Liver (tissue), 9 donors: ENCODE data around the gene CDK16. TPM values are rescaled to one million over a fixed set of nuclear protein-coding genes. Genes with fewer than 3 reads are reported as not detected.

Experiments
- DNase-seq: peaks from one replicate; pipeline ENCODE4 v3.0.0-alpha.2; 2017; ENCODE audit warnings: low spot score
- H3K27ac ChIP-seq, 2 donors: one replicate each; pipeline ENCODE4 v1.7.0; 2013; ENCODE audit warnings: inconsistent platforms in 2 of 2, low read length in 2 of 2, control low read depth in 1 of 2, low read depth in 1 of 2, mild to moderate bottlenecking in 1 of 2
- H3K27me3 ChIP-seq, 4 donors: one replicate each; pipeline versions ENCODE4 v1.6.1 to v1.7.0; 2013; ENCODE audit warnings: low read length in 3 of 4, inconsistent platforms in 1 of 4, mild to moderate bottlenecking in 1 of 4, moderate library complexity in 1 of 4; ENCODE audit not compliant: control insufficient read depth in 4 of 4, insufficient read depth in 4 of 4
- H3K36me3 ChIP-seq, 4 donors: one replicate each; pipeline versions ENCODE4 v1.6.1 to v1.7.0; 2013; ENCODE audit warnings: low read length in 3 of 4, mild to moderate bottlenecking in 3 of 4, low read depth in 1 of 4, moderate library complexity in 1 of 4; ENCODE audit not compliant: control insufficient read depth in 4 of 4, insufficient read depth in 3 of 4
- H3K4me1 ChIP-seq, 4 donors: one replicate each; pipeline versions ENCODE4 v1.6.1 to v1.7.0; 2013; ENCODE audit warnings: low read length in 3 of 4, mild to moderate bottlenecking in 3 of 4, moderate library complexity in 1 of 4; ENCODE audit not compliant: control insufficient read depth in 4 of 4, insufficient read depth in 4 of 4
- H3K4me3 ChIP-seq, 3 donors: one replicate each; pipeline versions ENCODE4 v1.6.1 to v1.7.0; 2013; ENCODE audit warnings: low read length in 3 of 3, control low read depth in 1 of 3, low read depth in 1 of 3, mild to moderate bottlenecking in 1 of 3
- H3K9ac ChIP-seq, 2 donors: one replicate each; pipeline ENCODE4 v1.7.0; 2013; ENCODE audit warnings: low read length in 2 of 2, mild to moderate bottlenecking in 2 of 2, moderate library complexity in 2 of 2, control low read depth in 1 of 2, low read depth in 1 of 2
- H3K9me3 ChIP-seq, 4 donors: one replicate each; pipeline versions ENCODE4 v1.6.1 to v1.7.0; 2013; ENCODE audit warnings: low read length in 3 of 4; ENCODE audit not compliant: control insufficient read depth in 4 of 4
- EGR1 ChIP-seq, 2 donors: IDR thresholded peaks; 2 replicates each; pipeline ENCODE4 v1.6.1; 2016 to 2018; ENCODE audit warnings: antibody characterized with exemption in 2 of 2, low read depth in 2 of 2
- FOXA1 ChIP-seq: IDR thresholded peaks from 2 replicates; pipeline ENCODE4 v1.6.1; 2016; ENCODE audit warnings: antibody characterized with exemption
- FOXA2 ChIP-seq: IDR thresholded peaks from 2 replicates; pipeline ENCODE4 v1.6.1; 2016; ENCODE audit warnings: antibody characterized with exemption
- GABPA ChIP-seq, 2 donors: IDR thresholded peaks in 1 of 2; conservative IDR thresholded peaks in 1 of 2; 2 replicates each; pipeline ENCODE4 v1.6.1; 2016; ENCODE audit warnings: antibody characterized with exemption in 2 of 2, mild to moderate bottlenecking in 1 of 2, moderate library complexity in 1 of 2
- HNF4A ChIP-seq, 2 donors: conservative IDR thresholded peaks; 2 replicates each; pipeline ENCODE4 v1.6.1; 2016; ENCODE audit warnings: antibody characterized with exemption in 2 of 2, mild to moderate bottlenecking in 2 of 2
- HNF4G ChIP-seq: IDR thresholded peaks from 2 replicates; pipeline ENCODE4 v1.6.1; 2016; ENCODE audit warnings: antibody characterized with exemption
- JUND ChIP-seq, 2 donors: IDR thresholded peaks; 2 replicates each; pipeline ENCODE4 v1.6.1; 2016; ENCODE audit warnings: antibody characterized with exemption in 2 of 2
- MAX ChIP-seq: IDR thresholded peaks from 2 replicates; pipeline ENCODE4 v1.6.1; 2016; ENCODE audit warnings: antibody characterized with exemption
- NR2F2 ChIP-seq: IDR thresholded peaks from 2 replicates; pipeline ENCODE4 v1.6.1; 2016; ENCODE audit warnings: antibody characterized with exemption
- RAD21 ChIP-seq, 2 donors: IDR thresholded peaks; 2 replicates each; pipeline ENCODE4 v1.6.1; 2016; ENCODE audit warnings: antibody characterized with exemption in 2 of 2, mild to moderate bottlenecking in 2 of 2
- SP1 ChIP-seq: IDR thresholded peaks from 2 replicates; pipeline ENCODE4 v1.6.1; 2018; ENCODE audit warnings: antibody characterized with exemption, mild to moderate bottlenecking
- TAF1 ChIP-seq: conservative IDR thresholded peaks from 2 replicates; pipeline ENCODE4 v1.6.1; 2016; ENCODE audit warnings: antibody characterized with exemption, mild to moderate bottlenecking
- YY1 ChIP-seq: IDR thresholded peaks from 2 replicates; pipeline ENCODE4 v1.6.1; 2016; ENCODE audit warnings: antibody characterized with exemption, mild to moderate bottlenecking
- ZBTB33 ChIP-seq: IDR thresholded peaks from 2 replicates; pipeline ENCODE4 v1.6.1; 2016; ENCODE audit warnings: antibody characterized with exemption
- WGBS: extraction: QIAGEN DNeasy Blood & Tissue Kit; methylation state at CpG from one replicate; pipeline ENCODE4 v1.1.7; 2013; 5-methylcytosine and 5-hydroxymethylcytosine counted together
- polyA plus RNA-seq, 2 donors: library from polyadenylated mRNA; stranded (reverse) in 1 of 2; unstranded in 1 of 2; fragments of 200-250 nt in 1 of 2; fragments of >200 nt in 1 of 2; fragmentation: Nextera tagmentation in 1 of 2; extraction: Ambion mirVana in 1 of 2; gene quantifications; one replicate each; pipeline versions ENCODE4 v1.2.1 to v1.2.3, GENCODE V29; 2013 to 2015
- total RNA-seq, 2 donors: library from RNA; depleted of rRNA; stranded (reverse); fragments of >200 nt; gene quantifications; one replicate each; pipeline ENCODE4 v1.2.3, GENCODE V29; 2014
- TF ChIP-seq, protein P1 (sequence below): IDR thresholded peaks from 2 replicates; pipeline ENCODE4 v1.6.1; 2016; ENCODE audit warnings: antibody characterized with exemption, mild to moderate bottlenecking
- TF ChIP-seq, protein P2 (sequence below): IDR thresholded peaks from 2 replicates; pipeline ENCODE4 v1.6.1; 2016; ENCODE audit warnings: antibody characterized with exemption
- TF ChIP-seq, protein P3 (sequence below): fragments of 150-350 bp; IDR thresholded peaks from 2 replicates; pipeline ENCODE4 v1.5.1; 2017; ENCODE audit warnings: improper control_type of control experiment, low read depth, low read length; ENCODE audit not compliant: missing input control
- donor health status: healthy.
- donor health status: healthy.
- donor health status: healthy.
- donor health status: healthy.
- donor health status: healthy.

CDK16 gene
- total and polyA plus RNA-seq, 4 donors, result 10.8 to 31.1 (median 19.9) TPM

- Histone ChIP-seq H3K27me3 (no peaks in the 10 kb centered on the region), H3K36me3 (peaks cover 7 to 59% (median 16%) of the 10 kb centered on the region in 4 donors), H3K4me1 (no peaks in the 10 kb centered on the region), H3K9me3 (no peaks in the 10 kb centered on the region), H3K9ac (no peak overlapping the region), H3K27ac (no peak overlapping the region), H3K4me3 (no peak overlapping the region)
- WGBS, result 96% methylated on average over 5 of the region's 5 CpGs
- no peak for TF ChIP-seq YY1
- TF ChIP-seq TAF1, result no peak
- no peak for TF ChIP-seq HNF4G
- TF ChIP-seq, protein P1, sequence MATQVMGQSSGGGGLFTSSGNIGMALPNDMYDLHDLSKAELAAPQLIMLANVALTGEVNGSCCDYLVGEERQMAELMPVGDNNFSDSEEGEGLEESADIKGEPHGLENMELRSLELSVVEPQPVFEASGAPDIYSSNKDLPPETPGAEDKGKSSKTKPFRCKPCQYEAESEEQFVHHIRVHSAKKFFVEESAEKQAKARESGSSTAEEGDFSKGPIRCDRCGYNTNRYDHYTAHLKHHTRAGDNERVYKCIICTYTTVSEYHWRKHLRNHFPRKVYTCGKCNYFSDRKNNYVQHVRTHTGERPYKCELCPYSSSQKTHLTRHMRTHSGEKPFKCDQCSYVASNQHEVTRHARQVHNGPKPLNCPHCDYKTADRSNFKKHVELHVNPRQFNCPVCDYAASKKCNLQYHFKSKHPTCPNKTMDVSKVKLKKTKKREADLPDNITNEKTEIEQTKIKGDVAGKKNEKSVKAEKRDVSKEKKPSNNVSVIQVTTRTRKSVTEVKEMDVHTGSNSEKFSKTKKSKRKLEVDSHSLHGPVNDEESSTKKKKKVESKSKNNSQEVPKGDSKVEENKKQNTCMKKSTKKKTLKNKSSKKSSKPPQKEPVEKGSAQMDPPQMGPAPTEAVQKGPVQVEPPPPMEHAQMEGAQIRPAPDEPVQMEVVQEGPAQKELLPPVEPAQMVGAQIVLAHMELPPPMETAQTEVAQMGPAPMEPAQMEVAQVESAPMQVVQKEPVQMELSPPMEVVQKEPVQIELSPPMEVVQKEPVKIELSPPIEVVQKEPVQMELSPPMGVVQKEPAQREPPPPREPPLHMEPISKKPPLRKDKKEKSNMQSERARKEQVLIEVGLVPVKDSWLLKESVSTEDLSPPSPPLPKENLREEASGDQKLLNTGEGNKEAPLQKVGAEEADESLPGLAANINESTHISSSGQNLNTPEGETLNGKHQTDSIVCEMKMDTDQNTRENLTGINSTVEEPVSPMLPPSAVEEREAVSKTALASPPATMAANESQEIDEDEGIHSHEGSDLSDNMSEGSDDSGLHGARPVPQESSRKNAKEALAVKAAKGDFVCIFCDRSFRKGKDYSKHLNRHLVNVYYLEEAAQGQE, result no peak
- no peak for TF ChIP-seq JUND (IDR thresholded peaks at IDR 0.05)
- no peak for TF ChIP-seq MAX
- TF ChIP-seq NR2F2, result no peak
- TF ChIP-seq FOXA2, result no peak
- no peak for TF ChIP-seq HNF4A (conservative IDR thresholded peaks at IDR 0.05)
- TF ChIP-seq FOXA1, result no peak
- no peak for TF ChIP-seq EGR1 (IDR thresholded peaks at IDR 0.05; ENCODE audit: low read depth in 2 of 2)
- TF ChIP-seq, protein P2, sequence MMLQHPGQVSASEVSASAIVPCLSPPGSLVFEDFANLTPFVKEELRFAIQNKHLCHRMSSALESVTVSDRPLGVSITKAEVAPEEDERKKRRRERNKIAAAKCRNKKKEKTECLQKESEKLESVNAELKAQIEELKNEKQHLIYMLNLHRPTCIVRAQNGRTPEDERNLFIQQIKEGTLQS, result no peak
- TF ChIP-seq RAD21 (IDR thresholded peaks at IDR 0.05), result no peak
- no peak for DNase-seq
These were observed 40.1 kb upstream of the CDK16 start for GRCh38 chrX:47178337-47178736.

DNA sequence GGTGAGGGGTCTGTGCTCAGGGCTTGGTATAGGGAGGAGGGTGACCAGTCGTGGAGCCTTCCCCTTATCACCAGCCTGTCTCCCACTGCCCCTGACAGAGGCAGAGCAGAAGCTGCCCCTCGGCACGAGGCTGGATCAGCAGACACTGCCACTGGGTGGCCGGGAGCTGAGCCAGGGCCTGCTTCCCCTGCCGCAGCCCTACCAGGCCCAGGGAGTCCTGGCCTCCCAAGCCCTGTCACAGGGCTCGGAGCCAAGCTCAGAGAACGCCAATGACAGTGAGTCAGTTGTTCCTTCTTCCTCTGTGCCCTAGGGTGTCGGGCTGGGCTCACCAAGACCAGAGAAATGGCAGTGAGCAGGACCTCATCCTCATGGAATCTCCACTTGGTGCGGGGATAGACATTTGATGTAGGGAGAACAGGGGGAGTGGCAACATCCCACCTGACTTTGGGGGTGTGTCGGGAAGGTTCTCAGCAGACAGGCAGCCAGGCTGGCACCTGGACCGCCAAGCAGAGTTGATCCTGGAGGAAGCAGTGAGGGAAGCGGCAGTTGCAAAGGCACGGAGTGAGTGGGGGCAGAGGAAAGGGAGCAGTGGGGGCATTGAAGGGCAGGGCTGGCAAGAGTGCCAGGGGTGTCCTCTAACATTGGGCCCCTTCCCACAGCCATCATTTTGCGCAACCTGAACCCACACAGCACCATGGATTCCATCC, 39.1 kb upstream of the CDK16 start:
- Histone ChIP-seq H3K4me3 (no peak overlapping the region), H3K27me3 (no peaks in the 10 kb centered on the region), H3K9me3 (no peaks in the 10 kb centered on the region), H3K36me3 (peaks cover 7 to 60% (median 13%) of the 10 kb centered on the region in 4 donors), H3K27ac (no peak overlapping the region), H3K9ac (no peak overlapping the region), H3K4me1 (no peaks in the 10 kb centered on the region)
- WGBS, result 84% methylated on average over 14 of the region's 14 CpGs
- TF ChIP-seq GABPA (IDR thresholded peaks at IDR 0.05 in 1 of 2, conservative IDR thresholded peaks at IDR 0.05 in 1 of 2) (no peak), JUND (IDR thresholded peaks at IDR 0.05) (no peak), MAX (no peak), RAD21 (IDR thresholded peaks at IDR 0.05) (no peak), TAF1 (no peak), EGR1 (IDR thresholded peaks at IDR 0.05; ENCODE audit: low read depth in 2 of 2) (no peak), ZBTB33 (no peak), YY1 (no peak), FOXA1 (no peak), SP1 (no peak)
- TF ChIP-seq, protein P2, result no peak
- TF ChIP-seq, protein P3, sequence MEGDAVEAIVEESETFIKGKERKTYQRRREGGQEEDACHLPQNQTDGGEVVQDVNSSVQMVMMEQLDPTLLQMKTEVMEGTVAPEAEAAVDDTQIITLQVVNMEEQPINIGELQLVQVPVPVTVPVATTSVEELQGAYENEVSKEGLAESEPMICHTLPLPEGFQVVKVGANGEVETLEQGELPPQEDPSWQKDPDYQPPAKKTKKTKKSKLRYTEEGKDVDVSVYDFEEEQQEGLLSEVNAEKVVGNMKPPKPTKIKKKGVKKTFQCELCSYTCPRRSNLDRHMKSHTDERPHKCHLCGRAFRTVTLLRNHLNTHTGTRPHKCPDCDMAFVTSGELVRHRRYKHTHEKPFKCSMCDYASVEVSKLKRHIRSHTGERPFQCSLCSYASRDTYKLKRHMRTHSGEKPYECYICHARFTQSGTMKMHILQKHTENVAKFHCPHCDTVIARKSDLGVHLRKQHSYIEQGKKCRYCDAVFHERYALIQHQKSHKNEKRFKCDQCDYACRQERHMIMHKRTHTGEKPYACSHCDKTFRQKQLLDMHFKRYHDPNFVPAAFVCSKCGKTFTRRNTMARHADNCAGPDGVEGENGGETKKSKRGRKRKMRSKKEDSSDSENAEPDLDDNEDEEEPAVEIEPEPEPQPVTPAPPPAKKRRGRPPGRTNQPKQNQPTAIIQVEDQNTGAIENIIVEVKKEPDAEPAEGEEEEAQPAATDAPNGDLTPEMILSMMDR, result no peak
- DNase-seq, result no peak
